Mesothelial cell of epicardium (in vitro differentiated cells): ENCODE data around the gene ISOC2. TPM values are rescaled to one million over a fixed set of nuclear protein-coding genes. Genes with fewer than 3 reads are reported as not detected.

Experiments used
- DNase-seq, 2 experiments: peaks; one replicate each; pipeline ENCODE4 v3.0.0; 2021; ENCODE audit warnings: low spot score in 2 of 2; ENCODE audit not compliant: unreplicated experiment in 2 of 2
- H3K27ac Mint-ChIP-seq: 2 replicates; pipeline ENCODE4 v1.8.0; 2021; ENCODE audit warnings: mixed read lengths
- H3K27me3 Mint-ChIP-seq: 2 replicates; pipeline ENCODE4 v1.8.0; 2021; ENCODE audit warnings: low read depth, mixed read lengths
- H3K36me3 Mint-ChIP-seq: 2 replicates; pipeline ENCODE4 v1.8.0; 2021; ENCODE audit warnings: mixed read lengths
- H3K4me1 Mint-ChIP-seq: 2 replicates; pipeline ENCODE4 v1.8.0; 2021; ENCODE audit warnings: mixed read lengths
- H3K4me3 Mint-ChIP-seq: 2 replicates; pipeline ENCODE4 v1.8.0; 2021; ENCODE audit warnings: mild to moderate bottlenecking, moderate library complexity, mixed read lengths
- H3K9me3 Mint-ChIP-seq: 2 replicates; pipeline ENCODE4 v1.8.0; 2021; ENCODE audit warnings: mixed read lengths
- total RNA-seq: library from RNA; stranded (reverse); gene quantifications from 3 replicates; pipeline ENCODE4 v1.2.1, GENCODE V29; 2021
- TF ChIP-seq, protein P1 (sequence below): fragments of 200-600 bp; sonication (generic); IDR thresholded peaks from one replicate; pipeline ENCODE4 v1.5.0; 2021; ENCODE audit warnings: antibody characterized with exemption; ENCODE audit not compliant: unreplicated experiment

ISOC2 gene
- total RNA-seq, 1 donor from 2014 or later: 35.0 TPM

DNA sequence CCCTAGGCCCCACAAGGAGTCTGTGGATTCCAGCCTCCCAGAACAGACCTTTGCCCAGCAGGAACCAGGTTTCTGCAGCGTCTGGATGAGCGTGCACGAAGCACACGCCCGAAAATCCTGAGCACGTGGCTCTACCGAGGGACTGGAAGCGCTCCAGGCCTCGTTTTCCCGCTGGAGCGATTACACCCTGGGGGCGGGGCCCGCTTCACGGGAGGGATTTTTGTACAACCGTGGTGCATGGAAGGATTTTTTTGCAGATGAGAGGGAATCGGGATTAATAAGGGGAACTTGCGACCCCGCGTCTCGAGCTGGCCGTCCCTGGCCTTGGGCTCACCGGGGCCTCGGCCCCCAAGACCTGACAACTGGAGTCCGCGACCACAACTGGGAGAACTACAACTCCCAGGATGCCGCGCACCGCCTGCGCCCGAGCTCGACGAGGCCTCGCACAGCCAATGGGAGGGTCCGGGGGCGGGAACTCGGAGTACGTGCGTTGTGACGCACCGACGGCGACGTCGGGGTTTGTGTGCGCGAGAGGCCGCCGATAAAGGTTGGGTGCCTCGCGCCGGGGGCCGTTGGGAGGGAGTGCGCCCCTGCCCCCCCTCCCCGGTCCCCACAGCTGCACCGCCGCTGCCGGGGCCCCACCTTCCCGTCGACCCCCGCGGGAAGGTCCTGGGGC lies 14.8 kb upstream of the ISOC2 start, which contains the start of gene ZNF628:
ZNF628 (plus strand) TSS at position 518 of the 676 bp plus-strand sequence. CDS start 3,294 bp downstream, outside the sequence.
- H3K36me3 Mint-ChIP-seq: no peaks in the 10 kb centered on the region

DNA sequence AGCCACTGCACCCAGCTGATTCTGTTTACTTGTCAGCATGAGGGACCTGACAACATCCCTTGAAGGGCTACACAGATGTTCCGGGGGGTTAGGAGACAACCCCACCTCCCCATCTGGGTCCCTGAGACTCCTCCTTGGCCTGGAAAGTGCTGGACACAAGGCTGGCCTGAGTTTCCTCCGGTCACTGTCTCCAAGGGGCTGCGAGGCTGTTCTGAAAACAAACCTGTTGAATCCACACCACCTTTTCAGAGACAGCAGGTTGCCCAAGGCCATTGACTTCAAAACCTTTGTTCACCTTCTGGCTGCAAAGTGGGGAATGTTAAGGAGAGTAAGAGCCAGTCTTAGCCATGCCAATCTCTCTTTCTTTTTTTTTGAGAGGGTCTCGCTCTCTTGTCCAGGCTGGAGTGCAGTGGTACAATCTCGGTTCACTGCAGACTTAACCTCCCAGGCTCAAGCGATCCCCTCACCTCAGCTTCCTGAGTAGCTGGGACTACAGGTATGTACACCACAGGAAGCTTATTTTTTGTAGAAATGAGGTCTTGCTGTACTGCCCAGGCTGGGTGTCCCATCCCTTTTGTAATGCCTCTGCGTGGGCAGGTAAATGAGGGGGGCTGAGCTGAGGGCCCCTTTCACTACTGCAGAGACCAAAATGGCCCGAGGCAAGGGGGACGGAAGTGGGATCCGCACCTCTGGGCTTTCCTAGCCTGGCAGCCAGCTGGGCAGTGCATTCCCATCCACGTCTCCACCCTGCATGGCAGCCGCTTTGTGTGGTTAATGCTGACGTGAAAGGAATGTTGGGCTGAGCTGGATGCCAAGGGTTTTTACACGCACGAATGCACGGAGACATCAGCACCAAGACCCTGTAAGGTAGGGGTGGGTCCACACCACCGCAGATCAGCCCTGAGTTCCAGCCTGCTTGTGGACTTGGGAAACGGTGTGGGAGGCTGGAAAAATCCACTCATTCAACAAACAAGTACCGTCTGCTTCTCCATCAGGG lies 13.1 kb upstream of the ISOC2 start:
- Mint-ChIP-seq H3K36me3 (no peaks in the 10 kb centered on the region), H3K4me3 (no peak overlapping the region), H3K27me3 (no peaks in the 10 kb centered on the region), H3K9me3 (no peaks in the 10 kb centered on the region), H3K27ac (no peak overlapping the region), H3K4me1 (peaks cover 22% of the 10 kb centered on the region)
- DNase-seq: no peak
- TF ChIP-seq, protein P1, sequence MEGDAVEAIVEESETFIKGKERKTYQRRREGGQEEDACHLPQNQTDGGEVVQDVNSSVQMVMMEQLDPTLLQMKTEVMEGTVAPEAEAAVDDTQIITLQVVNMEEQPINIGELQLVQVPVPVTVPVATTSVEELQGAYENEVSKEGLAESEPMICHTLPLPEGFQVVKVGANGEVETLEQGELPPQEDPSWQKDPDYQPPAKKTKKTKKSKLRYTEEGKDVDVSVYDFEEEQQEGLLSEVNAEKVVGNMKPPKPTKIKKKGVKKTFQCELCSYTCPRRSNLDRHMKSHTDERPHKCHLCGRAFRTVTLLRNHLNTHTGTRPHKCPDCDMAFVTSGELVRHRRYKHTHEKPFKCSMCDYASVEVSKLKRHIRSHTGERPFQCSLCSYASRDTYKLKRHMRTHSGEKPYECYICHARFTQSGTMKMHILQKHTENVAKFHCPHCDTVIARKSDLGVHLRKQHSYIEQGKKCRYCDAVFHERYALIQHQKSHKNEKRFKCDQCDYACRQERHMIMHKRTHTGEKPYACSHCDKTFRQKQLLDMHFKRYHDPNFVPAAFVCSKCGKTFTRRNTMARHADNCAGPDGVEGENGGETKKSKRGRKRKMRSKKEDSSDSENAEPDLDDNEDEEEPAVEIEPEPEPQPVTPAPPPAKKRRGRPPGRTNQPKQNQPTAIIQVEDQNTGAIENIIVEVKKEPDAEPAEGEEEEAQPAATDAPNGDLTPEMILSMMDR: no peak

More for the DNA sequence above, 14.8 kb upstream of the ISOC2 start, which contains the start of gene ZNF628:
- Mint-ChIP-seq H3K4me1 (peaks cover 22% of the 10 kb centered on the region), H3K27me3 (no peaks in the 10 kb centered on the region), H3K27ac (peak within 1 kb of the TSS; percentile 96), H3K4me3 (peak within 1 kb of the TSS; percentile 88), H3K9me3 (no peaks in the 10 kb centered on the region)
- TF ChIP-seq, protein P1: no peak
- peak; percentile 96 to 98 for DNase-seq

DNA sequence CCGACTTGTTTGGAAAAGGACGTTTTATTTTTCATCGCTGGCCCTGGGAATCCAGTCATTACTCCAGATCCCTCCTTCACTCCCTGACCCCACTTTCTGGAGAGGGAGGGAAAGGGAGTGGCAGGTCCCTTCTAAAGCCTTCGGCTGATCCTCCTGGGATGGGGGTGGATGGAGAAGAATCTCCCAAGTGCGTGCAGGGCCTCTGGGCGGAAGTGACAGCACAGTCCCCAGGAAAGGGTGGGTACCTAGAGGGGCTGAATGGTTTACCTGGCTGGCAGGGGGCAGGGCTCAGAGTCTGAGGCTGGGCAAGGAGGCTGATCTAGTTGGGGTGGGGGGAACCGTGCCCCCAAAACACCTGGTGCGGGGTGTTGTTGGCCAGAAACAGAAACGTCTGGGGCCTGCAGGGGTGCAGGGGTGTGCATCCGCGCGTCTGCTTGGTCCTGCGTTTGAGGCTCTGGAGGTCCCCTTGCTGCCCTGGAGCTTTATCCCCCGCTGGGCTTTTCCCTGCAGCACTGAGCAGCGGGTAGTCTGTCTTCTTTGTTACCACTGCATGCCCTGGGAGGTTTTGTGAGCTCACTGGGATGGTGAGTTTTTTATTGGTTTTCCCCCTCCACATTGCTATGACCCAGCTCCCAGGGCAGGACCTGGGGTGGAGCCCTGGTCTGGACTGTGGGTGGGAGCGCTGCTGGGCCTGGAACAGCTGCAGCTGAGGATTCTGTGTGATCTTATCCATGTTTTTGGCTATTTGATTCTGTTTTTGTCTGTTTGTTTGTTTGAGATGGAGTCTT lies 12.0 kb upstream of the ISOC2 start:
- DNase-seq: no peak
- no peaks in the 10 kb centered on the region for H3K9me3 Mint-ChIP-seq
- no peaks in the 10 kb centered on the region for H3K36me3 Mint-ChIP-seq
- no peaks in the 10 kb centered on the region for H3K27me3 Mint-ChIP-seq
- no peak overlapping the region for H3K4me3 Mint-ChIP-seq
- H3K27ac Mint-ChIP-seq: no peak overlapping the region
- peaks cover 17% of the 10 kb centered on the region for H3K4me1 Mint-ChIP-seq
- TF ChIP-seq, protein P1: no peak

DNA sequence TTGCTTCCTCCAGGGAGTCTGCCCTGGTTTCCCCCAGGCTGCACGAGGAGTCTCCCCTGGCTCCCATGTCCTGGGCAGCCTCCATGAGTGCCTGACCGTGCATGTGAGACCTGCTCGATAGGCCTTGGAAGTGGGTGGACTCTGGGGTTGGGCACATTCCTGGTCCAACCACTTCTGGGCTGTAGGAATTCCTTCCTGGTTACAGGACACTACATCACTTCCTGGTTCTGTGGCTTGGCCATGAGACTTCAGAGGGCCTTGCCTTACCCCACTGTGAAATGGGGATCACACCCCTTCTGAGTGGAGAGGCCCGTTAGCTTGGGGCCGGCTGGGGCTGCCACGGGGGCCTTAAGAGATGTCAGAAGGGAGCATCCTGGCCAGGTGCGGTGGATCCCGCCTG lies 11.0 kb upstream of the ISOC2 start:
- Mint-ChIP-seq H3K4me1 (peaks cover 13% of the 10 kb centered on the region), H3K9me3 (no peaks in the 10 kb centered on the region), H3K4me3 (no peak overlapping the region), H3K27ac (no peak overlapping the region), H3K36me3 (no peaks in the 10 kb centered on the region), H3K27me3 (peaks cover 2% of the 10 kb centered on the region)
- DNase-seq: no peak
- TF ChIP-seq, protein P1: no peak

DNA sequence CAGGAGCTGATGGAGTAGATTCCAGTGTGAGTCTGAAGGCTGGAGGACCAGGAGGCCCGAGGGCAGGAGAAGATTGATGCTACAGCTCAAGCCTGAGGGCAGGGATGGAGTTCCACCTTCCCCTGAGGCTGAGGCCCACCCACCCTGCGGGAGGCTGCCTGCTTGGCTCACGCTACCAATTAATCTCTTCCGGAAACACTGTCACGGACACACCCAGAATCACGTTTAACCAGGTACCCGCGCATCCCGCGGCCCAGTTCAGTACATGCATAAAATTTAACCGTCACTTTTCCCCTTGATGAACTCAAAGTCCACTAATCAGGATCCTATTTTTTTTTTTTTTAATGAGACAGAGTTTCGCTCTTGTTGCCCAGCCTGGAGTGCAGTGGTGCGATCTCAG lies 9.8 kb upstream of the ISOC2 start:
- Mint-ChIP-seq H3K27ac (no peak overlapping the region), H3K4me1 (peaks cover 8% of the 10 kb centered on the region)

More for the DNA sequence above, 9.8 kb upstream of the ISOC2 start:
- TF ChIP-seq, protein P1: no peak
- Mint-ChIP-seq H3K27me3 (peaks cover 10% of the 10 kb centered on the region), H3K36me3 (no peaks in the 10 kb centered on the region), H3K4me3 (no peak overlapping the region), H3K9me3 (no peaks in the 10 kb centered on the region)
- no peak for DNase-seq
